Small intestine (tissue), 7 donors: ENCODE measurements around the gene GIT2. TPM values are rescaled to one million over a fixed set of nuclear protein-coding genes. Genes with fewer than 3 reads are reported as not detected.
A peak's percentile ranks its signal among the peaks of the same experiment; 100 is the strongest.

Experiments
- DNase-seq, 2 donors: peaks; one replicate each; pipeline versions ENCODE4 v3.0.0 to v3.0.0-alpha.2; 2013
- FAIRE-seq: peaks from 2 replicates; lab custom pipeline; 2012; peaks lifted over from hg19 to GRCh38; lab: Jason Lieb, UNC
- H3K27ac ChIP-seq, 3 donors: one replicate each; pipeline ENCODE4 v1.5.1; 2013; ENCODE audit warnings: low read length in 2 of 3, mild to moderate bottlenecking in 2 of 3, control low read depth in 1 of 3, inconsistent platforms in 1 of 3, low read depth in 1 of 3, moderate library complexity in 1 of 3
- H3K27me3 ChIP-seq, 3 donors: one replicate each; pipeline ENCODE4 v1.6.1; 2013; ENCODE audit warnings: low read length in 3 of 3, inconsistent platforms in 1 of 3; ENCODE audit not compliant: control insufficient read depth in 3 of 3, insufficient read depth in 3 of 3
- H3K36me3 ChIP-seq, 3 donors: one replicate each; pipeline ENCODE4 v1.6.1; 2013; ENCODE audit warnings: low read length in 3 of 3, inconsistent platforms in 1 of 3, low read depth in 1 of 3, mild to moderate bottlenecking in 1 of 3, moderate library complexity in 1 of 3; ENCODE audit not compliant: control insufficient read depth in 3 of 3, insufficient read depth in 2 of 3
- H3K4me1 ChIP-seq, 3 donors: one replicate each; pipeline ENCODE4 v1.6.1; 2013; ENCODE audit warnings: low read length in 2 of 3, inconsistent platforms in 1 of 3, low read depth in 1 of 3, mild to moderate bottlenecking in 1 of 3, moderate library complexity in 1 of 3; ENCODE audit not compliant: control insufficient read depth in 3 of 3, insufficient read depth in 2 of 3
- H3K4me3 ChIP-seq, 3 donors: one replicate each; pipeline ENCODE4 v1.5.1; 2013; ENCODE audit warnings: low read length in 3 of 3, control low read depth in 1 of 3, inconsistent platforms in 1 of 3, low read depth in 1 of 3, mild to moderate bottlenecking in 1 of 3, moderate library complexity in 1 of 3
- H3K9me3 ChIP-seq, 2 donors: one replicate each; pipeline ENCODE4 v1.6.1; 2013; ENCODE audit warnings: low read depth in 1 of 2, low read length in 1 of 2; ENCODE audit not compliant: control insufficient read depth in 2 of 2, insufficient read depth in 1 of 2
- WGBS, 3 donors: extraction: QIAGEN DNeasy Blood & Tissue Kit; methylation state at CpG; one replicate each; pipeline ENCODE4 v1.1.7; 2013; 5-methylcytosine and 5-hydroxymethylcytosine counted together
- polyA plus RNA-seq, 4 donors: library from polyadenylated mRNA; stranded (reverse) in 3 of 4; unstranded in 1 of 4; fragments of 200-250 nt in 3 of 4; fragments of 120-200 nt in 1 of 4; gene quantifications; one replicate each; pipeline versions ENCODE4 v1.2.1 to v1.2.3, GENCODE V29; 2013
- donor health status: healthy with polysubstance abuse.
- donor health status: control.
- donor health status: control.
- donor health status: Bipolar disorder and iron deficiency.
- donor health status: healthy.

Gene GIT2
- polyA plus RNA-seq, 4 donors, result 7.0 to 32.6 (median 9.0) TPM

- peaks cover 22 to 68% (median 26%) of the 10 kb centered on the region in 3 donors for H3K36me3 ChIP-seq
- no peaks in the 10 kb centered on the region for H3K4me1 ChIP-seq
- no peaks in the 10 kb centered on the region for H3K27me3 ChIP-seq
- H3K9me3 ChIP-seq, result peaks cover 0 to 8% of the 10 kb centered on the region in 2 donors
- DNase-seq (no peak), FAIRE-seq (no peak)
- H3K27ac ChIP-seq, result peak overlapping the region in 1 of 3 donors; percentile 23
- 79 to 92% (median 86%) methylated on average over 8 of the region's 8 CpGs for WGBS, 3 donors
- no peak overlapping the region for H3K4me3 ChIP-seq
These were observed 12.6 kb downstream of the GIT2 start for GRCh38 chr12:109983432-109984142.

GRCh38 chr12:109982210-109982609 is 14.0 kb downstream of the GIT2 start:
- H3K27me3 ChIP-seq, result no peaks in the 10 kb centered on the region
- DNase-seq (no peak), FAIRE-seq (no peak)
- H3K27ac ChIP-seq, result no peak overlapping the region
- H3K4me3 ChIP-seq, result no peak overlapping the region
- H3K36me3 ChIP-seq, result peaks cover 16 to 68% (median 21%) of the 10 kb centered on the region in 3 donors
- H3K4me1 ChIP-seq, result no peaks in the 10 kb centered on the region
- peaks cover 0 to 11% of the 10 kb centered on the region in 2 donors for H3K9me3 ChIP-seq

- Histone ChIP-seq H3K27ac (no peak overlapping the region), H3K9me3 (peaks cover 0 to 11% of the 10 kb centered on the region in 2 donors), H3K4me1 (no peaks in the 10 kb centered on the region), H3K27me3 (no peaks in the 10 kb centered on the region), H3K4me3 (no peak overlapping the region), H3K36me3 (peaks cover 16 to 66% (median 19%) of the 10 kb centered on the region in 3 donors)
- 84 to 94% (median 93%) methylated on average over 5 of the region's 5 CpGs for WGBS, 3 donors
- DNase-seq, result no peak
- no peak for FAIRE-seq
These were observed 14.9 kb downstream of the GIT2 start for GRCh38 chr12:109981311-109981710.

- Histone ChIP-seq H3K9me3 (peaks cover 0 to 9% of the 10 kb centered on the region in 2 donors), H3K4me1 (no peaks in the 10 kb centered on the region), H3K27me3 (no peaks in the 10 kb centered on the region), H3K27ac (peak overlapping the region; percentile 30 to 74 (median 72)), H3K4me3 (no peak overlapping the region), H3K36me3 (peaks cover 1 to 57% (median 6%) of the 10 kb centered on the region in 3 donors)
- DNase-seq, result no peak
- FAIRE-seq, result no peak
- WGBS, 3 donors, result 91 to 94% (median 91%) methylated on average over 4 of the region's 4 CpGs
These were observed 23.3 kb downstream of the GIT2 start for GRCh38 chr12:109972821-109973220.

GRCh38 chr12:109968801-109969200 is 27.4 kb downstream of the GIT2 start:
- H3K27me3 ChIP-seq, result no peaks in the 10 kb centered on the region
- FAIRE-seq, result no peak
- H3K4me1 ChIP-seq, result peaks cover 0 to 9% (median 4%) of the 10 kb centered on the region in 3 donors
- DNase-seq, result no peak
- peaks cover 3 to 45% (median 4%) of the 10 kb centered on the region in 3 donors for H3K36me3 ChIP-seq
- no peaks in the 10 kb centered on the region for H3K9me3 ChIP-seq
- no peak overlapping the region for H3K4me3 ChIP-seq
- H3K27ac ChIP-seq, result peak overlapping the region in 2 of 3 donors; percentile 51 to 87
- 91 to 94% (median 93%) methylated on average over 8 of the region's 8 CpGs for WGBS, 3 donors

- Histone ChIP-seq H3K9me3 (no peaks in the 10 kb centered on the region), H3K4me3 (peak overlapping the region in 1 of 3 donors; percentile 14), H3K27ac (peak overlapping the region; percentile 58 to 87 (median 85)), H3K27me3 (no peaks in the 10 kb centered on the region), H3K4me1 (peaks cover 0 to 9% (median 4%) of the 10 kb centered on the region in 3 donors), H3K36me3 (peaks cover 3 to 46% (median 4%) of the 10 kb centered on the region in 3 donors)
- 18 to 45% (median 29%) methylated on average over 2 of the region's 2 CpGs for WGBS, 3 donors
- peak in 1 of 2 donors; percentile 65 for DNase-seq
- FAIRE-seq, result no peak
These were observed 28.1 kb downstream of the GIT2 start for GRCh38 chr12:109968032-109968420.

GRCh38 chr12:109967383-109968031 is 28.7 kb downstream of the GIT2 start:
- no peak for FAIRE-seq
- Histone ChIP-seq H3K9me3 (no peaks in the 10 kb centered on the region), H3K4me1 (peaks cover 0 to 9% (median 4%) of the 10 kb centered on the region in 3 donors), H3K27me3 (no peaks in the 10 kb centered on the region), H3K4me3 (peak overlapping the region in 1 of 3 donors; percentile 14), H3K27ac (peak overlapping the region; percentile 58 to 87 (median 85)), H3K36me3 (peaks cover 3 to 45% (median 4%) of the 10 kb centered on the region in 3 donors)
- 17 to 42% (median 24%) methylated on average over 8 of the region's 8 CpGs for WGBS, 3 donors
- DNase-seq, result peak; percentile 80 to 81

GRCh38 chr12:109966546-109966945 is 29.6 kb downstream of the GIT2 start:
- Histone ChIP-seq H3K27me3 (no peaks in the 10 kb centered on the region), H3K36me3 (peaks cover 3 to 48% (median 4%) of the 10 kb centered on the region in 3 donors), H3K4me3 (no peak overlapping the region), H3K27ac (peak overlapping the region in 1 of 3 donors; percentile 87), H3K4me1 (peaks cover 0 to 9% (median 4%) of the 10 kb centered on the region in 3 donors), H3K9me3 (no peaks in the 10 kb centered on the region)
- DNase-seq (no peak), FAIRE-seq (no peak)
- 83 to 84% (median 84%) methylated on average over 4 of the region's 4 CpGs for WGBS, 3 donors
